ENCODE data around the gene FARS2. TPM values are rescaled to one million over a fixed set of nuclear protein-coding genes. Genes with fewer than 3 reads are reported as not detected.
"Not testable (repeated sequence)": the region's sequence is repeated elsewhere in the genome, so short reads cannot be mapped to it uniquely, and the experiment has no call there.

The FARS2 gene
- total and polyA plus RNA-seq, 10 donors, result 9.0 to 27.4 (median 19.8) TPM

DNA sequence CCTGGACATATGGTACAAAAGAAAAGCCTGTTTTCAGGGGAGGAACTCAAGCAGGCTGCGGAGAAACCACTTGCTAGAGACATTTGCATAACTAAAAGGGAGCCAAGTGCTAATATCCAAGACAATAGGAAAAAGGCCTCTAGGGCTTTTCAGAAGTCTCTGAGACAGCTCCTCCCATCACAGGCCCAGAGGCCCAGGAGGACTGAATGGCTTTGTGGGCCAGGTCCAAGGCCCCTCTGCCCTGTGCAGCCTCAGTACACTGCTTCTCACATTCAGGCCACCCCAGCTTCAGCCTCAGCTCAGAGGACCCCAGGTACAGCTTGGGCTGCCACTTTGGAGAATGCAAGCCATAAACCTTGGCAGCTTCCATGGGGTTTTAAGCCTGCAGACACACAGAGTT lies 545.1 kb downstream of the FARS2 start:
- H3K9me3 ChIP-seq, result peaks cover 0 to 25% (median 20%) of the 10 kb centered on the region in 8 donors
- H3K4me3 ChIP-seq; DNase-seq; intact Hi-C loops (cut with DNase I; ENCODE audit: low total_unique reads); H3K4me1 ChIP-seq; H3K27ac ChIP-seq; H3K36me3 ChIP-seq; H3K27me3 ChIP-seq (replicated peaks in 1 of 7): not testable (repeated sequence)
- 90 to 100% (median 97%) methylated on average over 1 of the region's 1 CpG for WGBS, 5 donors

DNA sequence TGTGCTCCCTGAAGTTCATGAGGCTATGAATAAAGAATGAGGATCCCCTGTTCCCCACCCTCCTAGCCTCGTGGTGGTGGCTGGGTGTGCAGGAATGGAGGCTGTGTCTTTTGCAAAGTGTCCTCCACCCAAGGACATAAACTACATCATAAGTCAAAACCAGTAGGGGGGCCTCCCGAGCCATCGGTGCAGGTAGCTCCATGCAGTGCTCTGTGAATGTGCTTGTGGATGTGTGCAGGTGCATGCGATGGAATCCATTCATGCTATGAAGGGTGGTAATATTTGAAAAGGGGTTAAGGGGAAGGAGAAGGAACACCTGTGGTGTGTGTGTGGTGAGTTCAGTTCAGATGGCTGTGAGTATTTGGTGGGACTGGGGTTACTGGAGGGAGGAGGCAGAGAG lies 548.1 kb downstream of the FARS2 start:
- WGBS, 5 donors, result 76 to 85% (median 81%) methylated on average over 4 of the region's 4 CpGs
- intact Hi-C loops (cut with DNase I; ENCODE audit: low total_unique reads), result no loop called here
- Histone ChIP-seq H3K27ac (no peak overlapping the region), H3K4me3 (no peak overlapping the region), H3K4me1 (peaks cover 0 to 7% (median 0%) of the 10 kb centered on the region in 6 donors), H3K27me3 (replicated peaks in 1 of 7) (no peaks in the 10 kb centered on the region), H3K9me3 (peaks cover 0 to 31% (median 20%) of the 10 kb centered on the region in 8 donors), H3K36me3 (no peaks in the 10 kb centered on the region)
- TF ChIP-seq POLR2AphosphoS5 (IDR thresholded peaks at IDR 0.05) (no peak), CTCF (IDR thresholded peaks at IDR 0.05 in 8 of 11, conservative IDR thresholded peaks at IDR 0.05 in 3 of 11) (no peak), POLR2A (IDR thresholded peaks at IDR 0.05) (no peak)
- no peak for DNase-seq

GRCh38 chr6:5811997-5812396 lies 550.7 kb downstream of the FARS2 start:
- H3K4me1 ChIP-seq, result peaks cover 0 to 7% (median 0%) of the 10 kb centered on the region in 6 donors
- intact Hi-C loops (cut with DNase I; ENCODE audit: low total_unique reads), result no loop called here
- no peak overlapping the region for H3K27ac ChIP-seq
- 75 to 93% (median 90%) methylated on average over 4 of the region's 4 CpGs for WGBS, 5 donors
- DNase-seq, result no peak
- no peak overlapping the region for H3K4me3 ChIP-seq
- no peaks in the 10 kb centered on the region for H3K36me3 ChIP-seq
- TF ChIP-seq CTCF (IDR thresholded peaks at IDR 0.05 in 8 of 11, conservative IDR thresholded peaks at IDR 0.05 in 3 of 11), result no peak
- TF ChIP-seq POLR2AphosphoS5 (IDR thresholded peaks at IDR 0.05), result no peak
- TF ChIP-seq POLR2A (IDR thresholded peaks at IDR 0.05), result no peak
- H3K27me3 ChIP-seq (replicated peaks in 1 of 7), result no peaks in the 10 kb centered on the region
- H3K9me3 ChIP-seq, result peaks cover 0 to 11% (median under 1%) of the 10 kb centered on the region in 8 donors

DNA sequence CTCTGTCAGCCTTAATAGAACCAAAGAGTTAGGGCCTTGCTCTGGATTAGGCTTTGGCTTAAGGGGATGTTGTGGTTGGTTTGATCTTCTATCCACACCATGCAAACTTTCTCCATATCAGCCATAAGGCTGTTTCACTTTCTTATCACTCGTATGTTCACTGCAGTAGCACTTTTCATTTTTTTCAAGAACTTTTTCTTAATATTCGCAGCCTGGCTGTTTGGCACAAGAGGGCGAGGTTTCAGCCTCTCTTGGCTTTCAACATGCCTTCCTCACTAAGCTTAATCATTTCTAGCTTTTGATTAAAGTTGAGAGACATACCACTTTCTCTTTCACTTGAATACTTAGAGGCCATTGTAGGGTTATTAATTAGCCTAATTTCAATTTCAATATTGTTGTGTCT lies 552.3 kb downstream of the FARS2 start:
- intact Hi-C loops (cut with DNase I; ENCODE audit: low total_unique reads), result no loop called here
- DNase-seq, result no peak
- Histone ChIP-seq H3K4me1 (peaks cover 0 to 7% (median 0%) of the 10 kb centered on the region in 6 donors), H3K9me3 (peaks cover 0 to 7% (median 0%) of the 10 kb centered on the region in 8 donors), H3K4me3 (no peak overlapping the region), H3K27ac (peak overlapping the region in 1 of 8 donors; percentile 10), H3K36me3 (no peaks in the 10 kb centered on the region), H3K27me3 (replicated peaks in 1 of 7) (no peaks in the 10 kb centered on the region)
- no peak for TF ChIP-seq CTCF (IDR thresholded peaks at IDR 0.05 in 8 of 11, conservative IDR thresholded peaks at IDR 0.05 in 3 of 11)
- WGBS, 5 donors, result 48 to 66% (median 57%) methylated on average over 3 of the region's 3 CpGs

- intact Hi-C loops (cut with DNase I; ENCODE audit: low total_unique reads), result no loop called here
- TF ChIP-seq POLR2AphosphoS5 (IDR thresholded peaks at IDR 0.05), result no peak
- no peak for TF ChIP-seq POLR2A (IDR thresholded peaks at IDR 0.05)
- TF ChIP-seq CTCF (IDR thresholded peaks at IDR 0.05 in 8 of 11, conservative IDR thresholded peaks at IDR 0.05 in 3 of 11), result no peak
- Histone ChIP-seq H3K4me3 (no peak overlapping the region), H3K27ac (no peak overlapping the region), H3K36me3 (no peaks in the 10 kb centered on the region), H3K27me3 (replicated peaks in 1 of 7) (no peaks in the 10 kb centered on the region), H3K9me3 (peaks cover 0 to 7% (median 0%) of the 10 kb centered on the region in 8 donors), H3K4me1 (peaks cover 0 to 7% (median 0%) of the 10 kb centered on the region in 6 donors)
- WGBS, 5 donors, result 86 to 94% (median 87%) methylated on average over 5 of the region's 5 CpGs
- DNase-seq, result no peak
These were observed 552.8 kb downstream of the FARS2 start for GRCh38 chr6:5814116-5814515.

Data from spleen (tissue), 11 donors.